Activated CD8-positive, alpha-beta memory T cell treated with anti-CD3 and anti-CD28 coated beads for 24 hours (primary cell): ENCODE measurements around the gene NEU2.
"Not testable (repeated sequence)": the region's sequence is repeated elsewhere in the genome, so short reads cannot be mapped to it uniquely, and the experiment has no call there.

Experiments used
- DNase-seq: peaks from one replicate; pipeline ENCODE4 v3.0.0-alpha.2; 2020

Gene NEU2

GRCh38 chr2:233059797-233060500 is 27.5 kb downstream of the NEU2 start, which contains the start of gene INPP5D:
TSS of gene INPP5D (plus strand) at chr2:233060342. CDS start at chr2:233060479, 137 bp downstream.
- DNase-seq: peak; percentile 89

- DNase-seq: no peak
These were observed 28.1 kb downstream of the NEU2 start for GRCh38 chr2:233060501-233060979.

GRCh38 chr2:233060980-233061590 is 28.6 kb downstream of the NEU2 start:
- DNase-seq: peak; percentile 78

GRCh38 chr2:233061591-233062450 is 29.3 kb downstream of the NEU2 start:
- peak; percentile 73 for DNase-seq

- DNase-seq: no peak
These were observed 30.0 kb downstream of the NEU2 start for GRCh38 chr2:233062451-233062850.

GRCh38 chr2:233062946-233063268 is 30.4 kb downstream of the NEU2 start:
- no peak for DNase-seq

- DNase-seq: no peak
These were observed 30.9 kb downstream of the NEU2 start for GRCh38 chr2:233063269-233063975.

GRCh38 chr2:233063976-233064411 is 31.5 kb downstream of the NEU2 start:
- no peak for DNase-seq

- DNase-seq: no peak
These were observed 32.2 kb downstream of the NEU2 start for GRCh38 chr2:233064530-233065199.

GRCh38 chr2:233065200-233065589 is 32.7 kb downstream of the NEU2 start:
- DNase-seq: not testable (repeated sequence)

- no peak for DNase-seq
These were observed 33.5 kb downstream of the NEU2 start for GRCh38 chr2:233065954-233066470.

GRCh38 chr2:233068762-233069418 is 36.4 kb downstream of the NEU2 start:
- no peak for DNase-seq

GRCh38 chr2:233072838-233073237 is 40.4 kb downstream of the NEU2 start:
- peak; percentile 48 for DNase-seq

- peak; percentile 55 for DNase-seq
These were observed 41.6 kb downstream of the NEU2 start for GRCh38 chr2:233074106-233074505.

GRCh38 chr2:233075141-233075965 is 42.9 kb downstream of the NEU2 start:
- peak; percentile 57 for DNase-seq

GRCh38 chr2:233075966-233076339 is 43.5 kb downstream of the NEU2 start:
- peak; percentile 58 for DNase-seq

GRCh38 chr2:233076749-233077148 is 44.3 kb downstream of the NEU2 start:
- DNase-seq: peak; percentile 42

- peak; percentile 73 for DNase-seq
These were observed 47.0 kb downstream of the NEU2 start for GRCh38 chr2:233079473-233079877.

GRCh38 chr2:233079953-233080835 is 47.7 kb downstream of the NEU2 start:
- peak; percentile 64 for DNase-seq
